Epithelial cell of proximal tubule (primary cell): ENCODE measurements around the gene FNDC3B. TPM values are rescaled to one million over a fixed set of nuclear protein-coding genes. Genes with fewer than 3 reads are reported as not detected.

Experiments
- DNase-seq: peaks from one replicate; pipeline ENCODE4 v3.0.0-alpha.2; 2011; ENCODE audit warnings: low read depth
- H3K4me3 ChIP-seq: 2 replicates; pipeline ENCODE4 v1.5.1; 2011; ENCODE audit warnings: low read depth, mild to moderate bottlenecking, low read length
- total RNA-seq: library from RNA; depleted of rRNA; stranded (reverse); fragments of >200 nt; gene quantifications from 2 replicates; pipeline ENCODE4 v1.2.3, GENCODE V29; 2015
- TF ChIP-seq, protein P1 (sequence below): conservative IDR thresholded peaks from 2 replicates; pipeline ENCODE4 v1.5.1; 2012; ENCODE audit warnings: low read depth, mild to moderate bottlenecking, low read length

The FNDC3B gene
- total RNA-seq, 1 donor from 2014 or later: 37.3 TPM

DNA sequence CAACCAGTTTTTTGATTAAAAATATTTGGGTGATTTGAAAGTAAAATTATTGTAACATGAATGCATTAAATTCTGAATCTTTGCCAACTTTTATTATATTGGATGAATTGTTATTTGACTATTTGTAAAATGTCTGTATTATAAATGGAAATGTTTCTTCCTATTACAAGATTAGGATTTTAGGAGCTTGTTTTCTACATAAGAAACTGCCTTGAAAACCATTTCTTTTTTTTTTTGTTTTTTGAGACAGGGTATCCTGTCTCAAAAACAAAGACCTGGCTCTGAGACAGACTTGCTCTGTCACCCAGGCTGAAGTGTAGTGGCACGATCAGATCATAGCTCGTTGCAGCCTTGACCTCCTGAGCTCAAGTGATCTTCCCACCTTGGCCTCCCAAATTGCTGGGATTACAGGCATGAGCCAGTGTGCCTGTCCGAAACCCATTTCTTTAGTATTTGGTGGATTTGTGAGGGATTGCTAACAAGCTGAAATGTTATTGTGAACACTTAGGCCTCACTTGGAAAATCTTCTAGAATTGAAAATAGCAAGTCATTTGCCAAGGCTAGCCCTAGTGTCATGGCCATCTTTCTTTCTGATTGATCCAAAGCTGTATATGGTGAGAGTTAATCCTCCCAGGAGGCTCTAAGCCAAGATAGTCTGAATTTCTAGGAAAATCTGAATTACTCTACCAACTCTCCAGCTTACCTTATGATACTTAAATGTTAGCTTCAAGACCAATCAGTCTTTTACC lies 100.3 kb downstream of the FNDC3B start:
- no peak for DNase-seq
- H3K4me3 ChIP-seq: no peak overlapping the region
- TF ChIP-seq, protein P1, sequence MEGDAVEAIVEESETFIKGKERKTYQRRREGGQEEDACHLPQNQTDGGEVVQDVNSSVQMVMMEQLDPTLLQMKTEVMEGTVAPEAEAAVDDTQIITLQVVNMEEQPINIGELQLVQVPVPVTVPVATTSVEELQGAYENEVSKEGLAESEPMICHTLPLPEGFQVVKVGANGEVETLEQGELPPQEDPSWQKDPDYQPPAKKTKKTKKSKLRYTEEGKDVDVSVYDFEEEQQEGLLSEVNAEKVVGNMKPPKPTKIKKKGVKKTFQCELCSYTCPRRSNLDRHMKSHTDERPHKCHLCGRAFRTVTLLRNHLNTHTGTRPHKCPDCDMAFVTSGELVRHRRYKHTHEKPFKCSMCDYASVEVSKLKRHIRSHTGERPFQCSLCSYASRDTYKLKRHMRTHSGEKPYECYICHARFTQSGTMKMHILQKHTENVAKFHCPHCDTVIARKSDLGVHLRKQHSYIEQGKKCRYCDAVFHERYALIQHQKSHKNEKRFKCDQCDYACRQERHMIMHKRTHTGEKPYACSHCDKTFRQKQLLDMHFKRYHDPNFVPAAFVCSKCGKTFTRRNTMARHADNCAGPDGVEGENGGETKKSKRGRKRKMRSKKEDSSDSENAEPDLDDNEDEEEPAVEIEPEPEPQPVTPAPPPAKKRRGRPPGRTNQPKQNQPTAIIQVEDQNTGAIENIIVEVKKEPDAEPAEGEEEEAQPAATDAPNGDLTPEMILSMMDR: no peak

DNA sequence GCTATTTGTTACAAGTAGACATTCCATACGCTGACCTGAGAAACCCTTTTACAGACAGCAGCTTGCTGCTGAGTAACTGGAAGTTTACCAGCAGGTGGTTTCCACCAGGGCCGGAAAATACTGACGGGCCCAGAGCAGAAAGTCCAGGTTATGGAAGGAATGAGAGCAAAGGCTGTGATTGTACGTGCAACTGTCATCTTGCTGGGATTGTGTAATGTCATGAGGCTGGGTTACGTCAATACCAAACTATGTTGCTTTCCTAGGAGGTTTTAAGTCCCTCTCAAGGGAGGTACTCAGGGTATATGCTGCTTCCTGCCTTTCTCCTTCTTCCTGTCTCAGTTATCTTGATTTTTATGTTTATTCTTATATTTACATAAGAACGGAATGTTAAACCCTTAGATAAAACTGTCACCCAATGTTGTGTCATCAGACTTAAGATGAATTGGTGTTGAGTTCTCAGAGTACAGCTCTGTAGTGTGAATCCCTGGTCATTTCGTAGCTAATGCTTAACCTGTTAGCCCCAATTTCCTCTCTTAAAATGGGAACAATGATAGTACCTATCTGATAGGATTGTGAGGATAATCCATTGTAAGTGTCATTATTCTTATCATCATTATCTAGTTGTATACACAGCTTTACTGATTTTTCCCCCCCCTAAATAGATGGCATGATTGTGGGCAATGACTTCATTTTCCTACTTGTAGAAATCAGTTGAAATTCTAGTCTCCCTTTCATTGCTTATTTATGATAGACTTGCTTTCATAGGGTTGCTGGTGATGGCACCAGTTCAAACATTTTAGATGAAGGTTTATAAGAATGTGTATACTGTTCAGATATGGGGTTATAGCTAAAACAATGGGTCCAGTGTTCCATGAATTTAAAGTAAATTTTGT lies 101.4 kb downstream of the FNDC3B start:
- TF ChIP-seq, protein P1: peak; percentile 30
- H3K4me3 ChIP-seq: no peak overlapping the region
- peak; percentile 99 for DNase-seq

DNA sequence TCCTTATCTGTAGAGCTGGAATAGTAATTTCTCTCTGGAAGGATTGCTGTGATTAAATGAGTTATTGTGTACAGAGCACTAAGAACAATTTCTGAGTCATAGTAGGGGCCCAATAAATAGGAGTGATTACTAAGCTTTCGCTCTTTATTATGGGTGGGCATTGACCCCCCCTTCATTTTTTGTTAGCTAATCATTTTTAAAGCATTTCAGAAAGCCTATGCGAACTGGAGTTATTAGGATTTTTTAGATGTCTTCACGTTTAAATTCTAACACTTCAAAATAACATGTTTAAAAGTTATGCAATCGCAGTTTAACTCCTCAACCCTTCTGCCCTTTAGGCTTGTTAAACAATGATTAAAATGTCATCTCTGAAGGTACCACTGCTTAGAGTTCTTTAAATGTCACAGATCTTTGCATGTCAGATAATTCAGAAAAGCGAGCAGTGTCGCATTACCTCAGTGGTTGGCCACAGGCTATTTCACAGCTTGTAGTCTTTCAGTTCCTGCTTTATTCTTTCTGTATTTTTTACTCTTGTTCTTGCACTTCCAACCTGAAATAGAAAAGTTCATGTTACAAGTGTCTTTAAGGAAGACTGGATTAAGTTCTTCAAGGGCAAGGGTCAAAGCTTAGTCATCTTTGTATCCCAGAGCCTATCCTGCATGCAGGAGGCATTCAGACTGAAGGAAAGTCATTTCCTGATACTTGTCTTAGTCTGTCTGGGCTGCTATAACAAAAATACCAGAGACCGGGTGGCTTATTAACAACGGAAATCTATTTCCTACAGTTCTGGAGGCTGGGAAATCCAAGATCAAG lies 102.9 kb downstream of the FNDC3B start:
- peak; percentile 84 for DNase-seq
- no peak overlapping the region for H3K4me3 ChIP-seq
- TF ChIP-seq, protein P1: no peak

DNA sequence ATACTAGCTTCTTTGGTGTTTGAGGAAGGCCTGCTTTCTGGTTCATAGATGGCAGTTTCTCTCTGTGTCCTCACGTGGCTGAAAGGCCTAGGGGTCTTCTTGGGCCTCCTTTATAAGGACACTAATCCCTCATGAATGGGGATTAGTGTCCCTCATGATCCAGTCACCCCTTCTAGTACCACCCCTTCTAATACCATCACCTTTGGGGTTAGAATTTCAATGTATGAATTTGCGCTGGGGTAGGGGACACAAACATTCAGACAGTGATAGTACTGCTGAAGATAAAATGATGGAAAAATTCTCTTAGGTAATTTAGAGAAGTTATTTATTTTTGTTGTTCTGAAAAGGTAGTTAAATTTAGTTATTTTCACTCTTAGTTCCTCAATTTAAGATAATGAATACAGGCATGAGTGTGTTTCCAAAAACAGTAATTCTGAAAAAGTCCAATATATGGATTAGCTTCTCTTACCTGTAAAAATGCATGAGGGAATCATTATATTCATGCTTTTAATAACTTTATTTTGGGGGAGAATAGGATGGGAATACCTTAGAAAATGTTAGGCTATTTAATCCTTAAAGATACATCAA lies 103.6 kb downstream of the FNDC3B start:
- H3K4me3 ChIP-seq: no peak overlapping the region
- no peak for DNase-seq
- TF ChIP-seq, protein P1: no peak

DNA sequence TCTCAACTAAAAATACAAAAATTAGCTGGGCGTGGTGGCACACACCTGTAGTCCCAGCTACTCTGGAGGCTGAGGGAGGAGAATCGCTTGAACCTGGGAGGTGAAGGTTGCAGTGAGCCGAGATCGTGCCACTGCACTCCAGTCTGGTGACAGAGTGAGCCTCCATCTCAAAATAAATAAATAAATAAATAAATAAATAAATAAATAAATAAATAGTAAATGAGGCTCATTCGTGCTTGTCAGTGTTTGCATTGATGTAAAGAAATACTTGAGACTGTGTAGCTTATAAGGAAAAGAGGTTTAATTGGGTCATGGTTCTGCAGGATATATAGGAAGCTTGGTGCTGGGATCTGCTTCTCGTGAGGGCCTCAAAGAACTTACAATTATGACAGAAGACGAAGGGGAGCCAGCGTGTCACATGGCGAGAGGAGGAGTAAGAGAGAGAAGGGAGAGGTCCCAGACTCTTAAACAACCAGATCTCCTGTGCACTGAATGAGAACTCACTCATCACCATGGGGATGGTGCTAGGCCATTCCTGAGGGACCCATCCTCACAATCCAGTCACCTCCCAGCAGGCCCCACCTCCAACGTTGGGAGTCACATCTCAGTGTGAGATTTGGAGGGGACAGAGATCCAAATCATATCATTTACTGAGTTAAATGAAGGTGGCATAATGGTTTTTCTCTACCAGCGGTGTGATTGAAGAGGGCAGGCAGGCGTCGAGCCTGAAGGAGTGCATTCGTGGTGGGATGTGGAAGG lies 104.5 kb downstream of the FNDC3B start:
- no peak for DNase-seq
- TF ChIP-seq, protein P1: no peak
- H3K4me3 ChIP-seq: no peak overlapping the region

DNA sequence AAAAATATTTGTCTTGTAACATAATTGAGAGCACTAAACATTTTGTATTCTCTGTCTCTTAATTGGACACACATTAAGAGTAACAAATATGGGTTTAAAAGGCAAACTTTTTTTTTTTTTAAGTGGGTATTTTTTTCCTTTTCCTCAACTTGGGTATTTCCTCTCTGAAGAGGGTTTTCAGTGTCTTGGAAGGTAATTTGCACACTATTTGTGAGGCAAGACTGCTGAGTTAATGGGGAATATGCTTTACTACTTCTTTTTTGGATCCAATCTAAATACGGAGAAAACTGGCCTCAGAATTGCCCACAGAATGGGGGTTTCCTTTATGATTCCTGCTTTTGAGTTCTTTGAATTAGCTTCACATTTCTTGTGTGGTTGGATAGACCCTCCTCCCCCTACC lies 105.2 kb downstream of the FNDC3B start:
- TF ChIP-seq, protein P1: no peak
- no peak for DNase-seq

More for the DNA sequence above, 105.2 kb downstream of the FNDC3B start:
- H3K4me3 ChIP-seq: no peak overlapping the region
